K562 (cell line): ENCODE results near the gene XPNPEP3.

Experiments used
- ATF7 ChIP-seq: fragments of 450-650 bp; IDR thresholded peaks from 2 replicates; pipeline ENCODE4 v1.7.1; 2014; ENCODE audit warnings: mild to moderate bottlenecking, moderate library complexity
- BRD9 ChIP-seq: fragments of 450-650 bp; IDR thresholded peaks from 2 replicates; pipeline ENCODE4 v1.6.1; 2018; ENCODE audit warnings: low read depth; ENCODE audit not compliant: partially characterized antibody
- FOXJ3 ChIP-seq: sonication (generic); formaldehyde crosslinking; IDR thresholded peaks from 2 replicates; pipeline ENCODE4 v1.4.0; 2020; ENCODE audit warnings: mild to moderate bottlenecking, missing genetic modification reagents
- HDGF ChIP-seq: fragments of 450-650 bp; IDR thresholded peaks from 2 replicates; pipeline ENCODE4 v1.6.1; 2016
- NR2F6 ChIP-seq: fragments of 450-650 bp; formaldehyde crosslinking; IDR thresholded peaks from 2 replicates; pipeline ENCODE4 v1.4.0; 2020; ENCODE audit warnings: mild to moderate bottlenecking
- POLR2B ChIP-seq: fragments of 450-650 bp; IDR thresholded peaks from 2 replicates; pipeline ENCODE4 v1.6.1; 2018; ENCODE audit warnings: low read depth; ENCODE audit not compliant: partially characterized antibody
- RFX5 ChIP-seq: IDR thresholded peaks from 2 replicates; pipeline ENCODE4 v1.6.1; 2011; ENCODE audit warnings: low read depth, mild to moderate bottlenecking, improper control_type of control experiment, low read length
- SREBF2 ChIP-seq: sonication (generic); formaldehyde crosslinking; IDR thresholded peaks from 2 replicates; pipeline ENCODE4 v1.4.0; 2020; ENCODE audit warnings: mild to moderate bottlenecking, missing genetic modification reagents
- TCF7 ChIP-seq: sonication (generic); IDR thresholded peaks from 2 replicates; pipeline ENCODE4 v1.6.1; 2016; ENCODE audit warnings: antibody characterized with exemption, borderline replicate concordance
- U2AF2 ChIP-seq: fragments of 200-400 bp; formaldehyde crosslinking; optimal IDR thresholded peaks from 2 replicates; pipeline ENCODE3; 2017; ENCODE audit warnings: low read depth, mild to moderate bottlenecking, low read length
- TF ChIP-seq, protein P1 (sequence below): sonication (generic); formaldehyde crosslinking; IDR thresholded peaks from 2 replicates; pipeline ENCODE4 v1.5.0; 2020; ENCODE audit warnings: missing genetic modification reagents
- TF ChIP-seq, protein P2 (sequence below), 3 experiments: IDR thresholded peaks in 2 of 3; conservative IDR thresholded peaks in 1 of 3; 2 replicates each; pipeline ENCODE4 v1.5.1; 2011 to 2012; ENCODE audit warnings: low read length in 3 of 3, mild to moderate bottlenecking in 3 of 3, control low read depth in 2 of 3, improper control_type of control experiment in 1 of 3, inconsistent platforms in 1 of 3, low read depth in 1 of 3, mixed read lengths in 1 of 3, moderate library complexity in 1 of 3; ENCODE audit not compliant: insufficient read depth in 2 of 3
- TF ChIP-seq, protein P3 (sequence below): sonication (generic); formaldehyde crosslinking; IDR thresholded peaks from 2 replicates; pipeline ENCODE4 v1.8.1; 2022; ENCODE audit warnings: missing genetic modification reagents

DNA sequence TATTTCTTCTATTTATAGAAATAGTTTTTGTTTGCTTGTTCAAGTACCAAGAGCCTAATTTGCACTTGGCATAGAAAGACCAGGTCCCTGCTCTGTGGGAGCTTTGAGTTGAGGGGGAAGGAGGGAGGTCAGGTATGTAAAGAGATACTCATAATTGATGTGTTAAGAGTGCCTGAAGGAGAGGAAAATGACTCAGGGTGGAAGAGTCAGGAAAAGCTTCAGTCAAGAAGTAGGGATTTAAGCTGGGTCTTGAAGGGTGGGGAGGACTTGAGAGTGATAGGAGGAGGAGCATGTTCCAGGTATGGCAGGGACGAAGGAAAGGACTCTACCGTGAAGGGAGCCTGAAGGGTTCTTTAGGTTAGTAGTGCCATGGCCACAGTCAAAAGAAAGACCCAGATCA lies 103.2 kb downstream of the XPNPEP3 start:
- TF ChIP-seq ATF7 (no peak), POLR2B (no peak), TCF7 (no peak), U2AF2 (no peak), FOXJ3 (no peak), SREBF2 (CRISPR knock-in tag) (no peak), BRD9 (no peak), RFX5 (no peak), NR2F6 (CRISPR knock-in tag) (no peak), HDGF (no peak)
- TF ChIP-seq, protein P1, sequence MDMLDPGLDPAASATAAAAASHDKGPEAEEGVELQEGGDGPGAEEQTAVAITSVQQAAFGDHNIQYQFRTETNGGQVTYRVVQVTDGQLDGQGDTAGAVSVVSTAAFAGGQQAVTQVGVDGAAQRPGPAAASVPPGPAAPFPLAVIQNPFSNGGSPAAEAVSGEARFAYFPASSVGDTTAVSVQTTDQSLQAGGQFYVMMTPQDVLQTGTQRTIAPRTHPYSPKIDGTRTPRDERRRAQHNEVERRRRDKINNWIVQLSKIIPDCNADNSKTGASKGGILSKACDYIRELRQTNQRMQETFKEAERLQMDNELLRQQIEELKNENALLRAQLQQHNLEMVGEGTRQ (CRISPR knock-in tag): no peak
- TF ChIP-seq, protein P2, sequence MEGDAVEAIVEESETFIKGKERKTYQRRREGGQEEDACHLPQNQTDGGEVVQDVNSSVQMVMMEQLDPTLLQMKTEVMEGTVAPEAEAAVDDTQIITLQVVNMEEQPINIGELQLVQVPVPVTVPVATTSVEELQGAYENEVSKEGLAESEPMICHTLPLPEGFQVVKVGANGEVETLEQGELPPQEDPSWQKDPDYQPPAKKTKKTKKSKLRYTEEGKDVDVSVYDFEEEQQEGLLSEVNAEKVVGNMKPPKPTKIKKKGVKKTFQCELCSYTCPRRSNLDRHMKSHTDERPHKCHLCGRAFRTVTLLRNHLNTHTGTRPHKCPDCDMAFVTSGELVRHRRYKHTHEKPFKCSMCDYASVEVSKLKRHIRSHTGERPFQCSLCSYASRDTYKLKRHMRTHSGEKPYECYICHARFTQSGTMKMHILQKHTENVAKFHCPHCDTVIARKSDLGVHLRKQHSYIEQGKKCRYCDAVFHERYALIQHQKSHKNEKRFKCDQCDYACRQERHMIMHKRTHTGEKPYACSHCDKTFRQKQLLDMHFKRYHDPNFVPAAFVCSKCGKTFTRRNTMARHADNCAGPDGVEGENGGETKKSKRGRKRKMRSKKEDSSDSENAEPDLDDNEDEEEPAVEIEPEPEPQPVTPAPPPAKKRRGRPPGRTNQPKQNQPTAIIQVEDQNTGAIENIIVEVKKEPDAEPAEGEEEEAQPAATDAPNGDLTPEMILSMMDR (IDR thresholded peaks at IDR 0.05 in 2 of 3, conservative IDR thresholded peaks at IDR 0.05 in 1 of 3; ENCODE audit: insufficient read depth in 2 of 3, low read depth in 1 of 3, low read length in 3 of 3): no peak
- TF ChIP-seq, protein P3, sequence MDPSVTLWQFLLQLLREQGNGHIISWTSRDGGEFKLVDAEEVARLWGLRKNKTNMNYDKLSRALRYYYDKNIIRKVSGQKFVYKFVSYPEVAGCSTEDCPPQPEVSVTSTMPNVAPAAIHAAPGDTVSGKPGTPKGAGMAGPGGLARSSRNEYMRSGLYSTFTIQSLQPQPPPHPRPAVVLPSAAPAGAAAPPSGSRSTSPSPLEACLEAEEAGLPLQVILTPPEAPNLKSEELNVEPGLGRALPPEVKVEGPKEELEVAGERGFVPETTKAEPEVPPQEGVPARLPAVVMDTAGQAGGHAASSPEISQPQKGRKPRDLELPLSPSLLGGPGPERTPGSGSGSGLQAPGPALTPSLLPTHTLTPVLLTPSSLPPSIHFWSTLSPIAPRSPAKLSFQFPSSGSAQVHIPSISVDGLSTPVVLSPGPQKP (CRISPR knock-in tag): no peak
